Measurements from ENCODE around the gene RPAP2. TPM values are rescaled to one million over a fixed set of nuclear protein-coding genes. Genes with fewer than 3 reads are reported as not detected.
"Not testable (repeated sequence)": the region's sequence is repeated elsewhere in the genome, so short reads cannot be mapped to it uniquely, and the experiment has no call there.

The RPAP2 gene
- total RNA-seq, result 10 to 100 TPM; 28.6 to 31.6 TPM

GRCh38 chr1:92298573-92299476 is at the start of gene RPAP2, which contains the start of gene GLMN:
Gene RPAP2 (plus strand): TSS chr1:92299059. CDS start chr1:92299074, 15 bp downstream.
Gene GLMN (minus strand): TSS chr1:92298987. CDS start chr1:92297999, 988 bp downstream.
- H3K9me3 Mint-ChIP-seq, result no peaks in the 10 kb centered on the region
- peak within 1 kb of the TSS; percentile 95 for H3K27ac Mint-ChIP-seq
- peak; percentile 78 for DNase-seq
- H3K4me1 Mint-ChIP-seq (ENCODE audit: low read depth), result peaks cover 31% of the 10 kb centered on the region
- peak within 1 kb of the TSS; percentile 91 for H3K4me3 Mint-ChIP-seq
- H3K27me3 Mint-ChIP-seq, result no peaks in the 10 kb centered on the region
- ChIA-PET POLR2A (interaction anchor here (0.6 to 1.4 kb wide), 5 partner anchors 175 to 1047 kb away, joined by 3 to 4 read pairs (median 3); partner anchors contain the start of gene RPL5), CTCF (interaction anchor here (0.7 to 2.2 kb wide), 7 partner anchors 11 to 301 kb away, joined by 3 to 12 read pairs (median 4); no protein-coding TSS in a partner anchor)
- intact Hi-C loops (cut with micrococcal nuclease), result loop anchor here (1.0 to 10.0 kb wide), 4 partner anchors 218 to 794 kb away; partner anchors contain the start of genes BTBD8, CDC7 and RPL5
- peaks cover 20% of the 10 kb centered on the region for H3K36me3 Mint-ChIP-seq

- H3K27me3 Mint-ChIP-seq; H3K27ac Mint-ChIP-seq; H3K4me1 Mint-ChIP-seq (ENCODE audit: low read depth); H3K4me3 Mint-ChIP-seq; DNase-seq; intact Hi-C loops (cut with micrococcal nuclease): not testable (repeated sequence)
- ChIA-PET POLR2A (interaction anchor here (0.7 kb wide), 1 partner anchor 268 kb away, joined by 4 read pairs; no protein-coding TSS in a partner anchor), CTCF (interaction anchor here (0.6 kb wide), 1 partner anchor 24 kb away, joined by 3 read pairs; no protein-coding TSS in a partner anchor)
- peaks cover 64% of the 10 kb centered on the region for H3K36me3 Mint-ChIP-seq
- peaks cover 18% of the 10 kb centered on the region for H3K9me3 Mint-ChIP-seq
These were observed 44.1 kb upstream of the RPAP2 start for GRCh38 chr1:92254714-92255113.

GRCh38 chr1:92259350-92259749 is 39.5 kb upstream of the RPAP2 start:
- H3K4me3 Mint-ChIP-seq, result no peak overlapping the region
- ChIA-PET CTCF (no interaction called here), POLR2A (no interaction called here)
- H3K27ac Mint-ChIP-seq, result no peak overlapping the region
- peaks cover 13% of the 10 kb centered on the region for H3K9me3 Mint-ChIP-seq
- no peaks in the 10 kb centered on the region for H3K4me1 Mint-ChIP-seq (ENCODE audit: low read depth)
- DNase-seq, result no peak
- no peaks in the 10 kb centered on the region for H3K27me3 Mint-ChIP-seq
- intact Hi-C loops (cut with micrococcal nuclease), result no loop called here
- H3K36me3 Mint-ChIP-seq, result peaks cover 66% of the 10 kb centered on the region

- DNase-seq, result no peak
- H3K27me3 Mint-ChIP-seq, result no peaks in the 10 kb centered on the region
- intact Hi-C loops (cut with micrococcal nuclease), result no loop called here
- H3K4me1 Mint-ChIP-seq (ENCODE audit: low read depth), result no peaks in the 10 kb centered on the region
- ChIA-PET CTCF (no interaction called here), POLR2A (no interaction called here)
- no peak overlapping the region for H3K4me3 Mint-ChIP-seq
- no peak overlapping the region for H3K27ac Mint-ChIP-seq
- H3K9me3 Mint-ChIP-seq, result no peaks in the 10 kb centered on the region
- peaks cover 46% of the 10 kb centered on the region for H3K36me3 Mint-ChIP-seq
These were observed 36.3 kb upstream of the RPAP2 start for GRCh38 chr1:92262516-92262915.

- intact Hi-C loops (cut with micrococcal nuclease), result no loop called here
- DNase-seq, result no peak
- Mint-ChIP-seq H3K27ac (no peak overlapping the region), H3K27me3 (no peaks in the 10 kb centered on the region), H3K36me3 (peaks cover 35% of the 10 kb centered on the region), H3K9me3 (no peaks in the 10 kb centered on the region), H3K4me1 (ENCODE audit: low read depth) (no peaks in the 10 kb centered on the region), H3K4me3 (no peak overlapping the region)
- POLR2A ChIA-PET, result no interaction called here
- CTCF ChIA-PET, result no interaction called here
These were observed 25.8 kb upstream of the RPAP2 start for GRCh38 chr1:92273039-92273438.

GRCh38 chr1:92274939-92275338 is 23.9 kb upstream of the RPAP2 start:
- no peaks in the 10 kb centered on the region for H3K4me1 Mint-ChIP-seq (ENCODE audit: low read depth)
- no peaks in the 10 kb centered on the region for H3K27me3 Mint-ChIP-seq
- ChIA-PET POLR2A (no interaction called here), CTCF (interaction anchor here (0.9 kb wide), 1 partner anchor 278 kb away, joined by 4 read pairs; no protein-coding TSS in a partner anchor)
- H3K9me3 Mint-ChIP-seq, result no peaks in the 10 kb centered on the region
- no peak overlapping the region for H3K4me3 Mint-ChIP-seq
- H3K27ac Mint-ChIP-seq, result no peak overlapping the region
- DNase-seq, result no peak
- peaks cover 45% of the 10 kb centered on the region for H3K36me3 Mint-ChIP-seq
- intact Hi-C loops (cut with micrococcal nuclease), result no loop called here

- peaks cover 2% of the 10 kb centered on the region for H3K4me1 Mint-ChIP-seq (ENCODE audit: low read depth)
- no peak overlapping the region for H3K4me3 Mint-ChIP-seq
- intact Hi-C loops (cut with micrococcal nuclease), result no loop called here
- no peak overlapping the region for H3K27ac Mint-ChIP-seq
- POLR2A ChIA-PET, result no interaction called here
- H3K36me3 Mint-ChIP-seq, result peaks cover 54% of the 10 kb centered on the region
- DNase-seq, result no peak
- H3K9me3 Mint-ChIP-seq, result no peaks in the 10 kb centered on the region
- CTCF ChIA-PET, result no interaction called here
- H3K27me3 Mint-ChIP-seq, result no peaks in the 10 kb centered on the region
These were observed 22.8 kb upstream of the RPAP2 start for GRCh38 chr1:92276082-92276481.

GRCh38 chr1:92277105-92277723 is 21.6 kb upstream of the RPAP2 start:
- POLR2A ChIA-PET, result no interaction called here

GRCh38 chr1:92279781-92280180 is 19.1 kb upstream of the RPAP2 start:
- H3K27me3 Mint-ChIP-seq; POLR2A ChIA-PET; H3K4me1 Mint-ChIP-seq (ENCODE audit: low read depth); H3K9me3 Mint-ChIP-seq; H3K4me3 Mint-ChIP-seq; CTCF ChIA-PET; intact Hi-C loops (cut with micrococcal nuclease); DNase-seq; H3K27ac Mint-ChIP-seq: not testable (repeated sequence)
- H3K36me3 Mint-ChIP-seq, result peaks cover 68% of the 10 kb centered on the region

More at GRCh38 chr1:92277105-92277723, 21.6 kb upstream of the RPAP2 start:
- peaks cover 2% of the 10 kb centered on the region for H3K4me1 Mint-ChIP-seq (ENCODE audit: low read depth)
- CTCF ChIA-PET, result no interaction called here
- H3K27me3 Mint-ChIP-seq, result no peaks in the 10 kb centered on the region
- intact Hi-C loops (cut with micrococcal nuclease), result no loop called here
- H3K27ac Mint-ChIP-seq, result no peak overlapping the region
- no peak overlapping the region for H3K4me3 Mint-ChIP-seq
- H3K36me3 Mint-ChIP-seq, result peaks cover 59% of the 10 kb centered on the region
- DNase-seq, result no peak
- H3K9me3 Mint-ChIP-seq, result no peaks in the 10 kb centered on the region

GRCh38 chr1:92281411-92281810 is 17.4 kb upstream of the RPAP2 start:
- H3K27ac Mint-ChIP-seq; intact Hi-C loops (cut with micrococcal nuclease); H3K4me3 Mint-ChIP-seq; H3K27me3 Mint-ChIP-seq; DNase-seq; H3K9me3 Mint-ChIP-seq; POLR2A ChIA-PET; H3K4me1 Mint-ChIP-seq (ENCODE audit: low read depth); CTCF ChIA-PET: not testable (repeated sequence)
- peaks cover 72% of the 10 kb centered on the region for H3K36me3 Mint-ChIP-seq

- intact Hi-C loops (cut with micrococcal nuclease), result loop anchor here (1.0 to 10.0 kb wide), 2 partner anchors 294 to 787 kb away; partner anchors contain the start of gene CDC7
- no peaks in the 10 kb centered on the region for H3K27me3 Mint-ChIP-seq
- no peaks in the 10 kb centered on the region for H3K9me3 Mint-ChIP-seq
- DNase-seq, result no peak
- ChIA-PET CTCF (interaction anchor here (0.6 to 2.1 kb wide), 13 partner anchors 9 to 784 kb away, joined by 3 to 36 read pairs (median 3); no protein-coding TSS in a partner anchor), POLR2A (no interaction called here)
- no peak overlapping the region for H3K4me3 Mint-ChIP-seq
- H3K27ac Mint-ChIP-seq, result no peak overlapping the region
- H3K36me3 Mint-ChIP-seq, result peaks cover 41% of the 10 kb centered on the region
- peaks cover 7% of the 10 kb centered on the region for H3K4me1 Mint-ChIP-seq (ENCODE audit: low read depth)
These were observed 7.4 kb upstream of the RPAP2 start for GRCh38 chr1:92291372-92291999.

- intact Hi-C loops (cut with micrococcal nuclease), result loop anchor here (1.0 to 10.0 kb wide), 4 partner anchors 217 to 793 kb away; partner anchors contain the start of genes BTBD8, CDC7 and RPL5
- Mint-ChIP-seq H3K9me3 (no peaks in the 10 kb centered on the region), H3K4me1 (ENCODE audit: low read depth) (peaks cover 33% of the 10 kb centered on the region), H3K4me3 (peak overlapping the region; percentile 91), H3K36me3 (peaks cover 24% of the 10 kb centered on the region), H3K27ac (peak overlapping the region; percentile 95), H3K27me3 (no peaks in the 10 kb centered on the region)
- CTCF ChIA-PET, result interaction anchor here (0.6 to 2.2 kb wide), 8 partner anchors 12 to 1396 kb away, joined by 3 to 12 read pairs (median 4); no protein-coding TSS in a partner anchor
- POLR2A ChIA-PET, result interaction anchor here (0.7 kb wide), 2 partner anchors 176 to 187 kb away, joined by 3 to 4 read pairs; no protein-coding TSS in a partner anchor
- DNase-seq, result no peak
These were observed 666 bp upstream of the RPAP2 start for GRCh38 chr1:92298213-92298572.
